ENCODE measurements around the gene KRTAP22-1. TPM values are rescaled to one million over a fixed set of nuclear protein-coding genes. Genes with fewer than 3 reads are reported as not detected.

Gene KRTAP22-1
- total RNA-seq, 1 experiment from 2014 or later, result not detected

DNA sequence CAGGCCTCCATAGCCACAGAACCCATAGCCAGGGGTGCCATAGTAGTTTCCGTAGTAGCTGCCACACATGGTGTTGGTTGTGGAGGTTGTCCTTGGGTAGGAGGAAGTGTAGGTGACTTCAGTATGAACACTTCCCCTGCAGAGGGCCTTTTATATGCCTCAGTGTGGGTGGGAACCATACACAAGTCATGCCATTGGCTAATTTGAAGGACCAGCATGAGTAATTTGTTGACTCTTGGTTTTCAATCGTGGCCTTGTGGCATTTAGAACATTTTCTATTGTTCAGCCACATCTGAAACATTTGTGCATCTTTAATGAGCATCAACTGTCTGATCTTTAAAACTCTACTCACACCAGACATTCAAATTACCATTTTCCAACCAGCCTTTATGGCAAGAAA, 12.9 kb downstream of the KRTAP22-1 start, which contains the start of gene KRTAP6-1:
TSS of gene KRTAP6-1 (minus strand) at position 95 of the 400 bp plus-strand sequence. CDS start at position 69, 26 bp downstream.
- intact Hi-C loops (cut with micrococcal nuclease; ENCODE audit: unreplicated experiment), result no loop called here
- Histone ChIP-seq H3K27ac (ENCODE audit: low read length) (no peak within 1 kb of the TSS), H3K36me3 (ENCODE audit: control insufficient read depth, insufficient read depth, low read length) (no peaks in the 10 kb centered on the region), H3K9me3 (ENCODE audit: control insufficient read depth, insufficient read depth, low read depth, low read length) (no peaks in the 10 kb centered on the region), H3K27me3 (ENCODE audit: control insufficient read depth, insufficient read depth, low read length) (no peaks in the 10 kb centered on the region), H3K4me3 (ENCODE audit: low read depth in 2 of 2, low read length in 2 of 2) (no peak within 1 kb of the TSS), H3K4me1 (ENCODE audit: control insufficient read depth, insufficient read depth, low read length) (no peaks in the 10 kb centered on the region)
- no peak for DNase-seq (ENCODE audit: low read depth, low spot score)
- ChIA-PET POLR2A (no interaction called here), CTCF (no interaction called here)
- no peak for ATAC-seq
- BruUV-seq (replicated peaks), result no TSS peak
- TF ChIP-seq POLR2AphosphoS5 (IDR thresholded peaks at IDR 0.05; ENCODE audit: low read depth, low read length), result no peak
- TF ChIP-seq CTCF (IDR thresholded peaks at IDR 0.05), result no peak
- no peak for TF ChIP-seq SIN3A (IDR thresholded peaks at IDR 0.05; ENCODE audit: borderline replicate concordance, insufficient read depth, low read depth, low read length)
- TF ChIP-seq REST (IDR thresholded peaks at IDR 0.05; ENCODE audit: insufficient read depth in 1 of 2, low read depth in 2 of 2, low read length in 1 of 2), result no peak
- TF ChIP-seq TCF7L2 (IDR thresholded peaks at IDR 0.05; ENCODE audit: low read depth, low read length), result no peak
- in situ Hi-C loops (cut with HindIII; ENCODE audit: low pct_unique_long_range_greater_than_20kb, low sequenced_read_pairs), result no loop called here

GRCh38 chr21:30615199-30615598, 14.3 kb downstream of the KRTAP22-1 start:
- Histone ChIP-seq H3K4me1 (ENCODE audit: control insufficient read depth, insufficient read depth, low read length) (no peaks in the 10 kb centered on the region), H3K36me3 (ENCODE audit: control insufficient read depth, insufficient read depth, low read length) (no peaks in the 10 kb centered on the region), H3K4me3 (ENCODE audit: low read depth in 2 of 2, low read length in 2 of 2) (no peak overlapping the region), H3K27ac (ENCODE audit: low read length) (no peak overlapping the region), H3K27me3 (ENCODE audit: control insufficient read depth, insufficient read depth, low read length) (no peaks in the 10 kb centered on the region), H3K9me3 (ENCODE audit: control insufficient read depth, insufficient read depth, low read depth, low read length) (no peaks in the 10 kb centered on the region)
- DNase-seq (ENCODE audit: low read depth, low spot score) (no peak), ATAC-seq (no peak)
- ChIA-PET CTCF (no interaction called here), POLR2A (no interaction called here)
- no TSS peak for BruUV-seq (replicated peaks)
- intact Hi-C loops (cut with micrococcal nuclease; ENCODE audit: unreplicated experiment), result no loop called here
- in situ Hi-C loops (cut with HindIII; ENCODE audit: low pct_unique_long_range_greater_than_20kb, low sequenced_read_pairs), result no loop called here
- TF ChIP-seq CTCF (IDR thresholded peaks at IDR 0.05), result no peak
- TF ChIP-seq TCF7L2 (IDR thresholded peaks at IDR 0.05; ENCODE audit: low read depth, low read length), result no peak
- no peak for TF ChIP-seq SIN3A (IDR thresholded peaks at IDR 0.05; ENCODE audit: borderline replicate concordance, insufficient read depth, low read depth, low read length)
- TF ChIP-seq REST (IDR thresholded peaks at IDR 0.05; ENCODE audit: insufficient read depth in 1 of 2, low read depth in 2 of 2, low read length in 1 of 2), result no peak
- no peak for TF ChIP-seq POLR2AphosphoS5 (IDR thresholded peaks at IDR 0.05; ENCODE audit: low read depth, low read length)

Data from Panc1 (cell line).